Panc1 (cell line): ENCODE measurements around the gene FGF2. TPM values are rescaled to one million over a fixed set of nuclear protein-coding genes. Genes with fewer than 3 reads are reported as not detected.

Experiments
- ATAC-seq: fragments of 200-7000 bp; cut with Tn5 transposase; 2 replicates; pipeline ENCODE4 v1.9.1; 2020; ENCODE audit warnings: mild to moderate bottlenecking, moderate library complexity
- BruUV-seq: library from RNA; stranded (reverse); fragments of 400-500 nt; replicated peaks from 2 replicates; lab custom pipeline; 2021; lab: Mats Ljungman, UMichigan
- CTCF ChIA-PET: fragments of 300-600 bp; sonication (Branson Sonifier 250); formaldehyde crosslinking; loops from one replicate; lab custom pipeline; 2022; ENCODE audit warnings: antibody characterized with exemption; lab: Charles Lee
- POLR2A ChIA-PET: fragments of 300-600 bp; sonication (Branson Sonifier 250); formaldehyde crosslinking; loops from one replicate; lab custom pipeline; 2022; ENCODE audit warnings: antibody characterized with exemption; lab: Charles Lee
- DNase-seq: peaks from one replicate; pipeline ENCODE4 v3.0.0-alpha.2; 2010; ENCODE audit warnings: low read depth, low spot score
- H3K27ac ChIP-seq: 2 replicates; pipeline ENCODE4 v1.5.1; 2011; ENCODE audit warnings: mild to moderate bottlenecking, low read length, inconsistent platforms
- H3K27me3 ChIP-seq: fragments of 200-500 bp; sonication (Bioruptor generic); 2 replicates; pipeline ENCODE4 v1.6.0; 2014; ENCODE audit warnings: low read length, inconsistent platforms; ENCODE audit not compliant: control insufficient read depth, insufficient read depth
- H3K36me3 ChIP-seq: fragments of 200-500 bp; sonication (Bioruptor generic); 2 replicates; pipeline ENCODE4 v1.5.1; 2014; ENCODE audit warnings: inconsistent platforms, mild to moderate bottlenecking, low read length, moderate library complexity; ENCODE audit not compliant: control insufficient read depth, insufficient read depth
- H3K4me1 ChIP-seq: 2 replicates; pipeline ENCODE4 v1.5.1; 2011; ENCODE audit warnings: inconsistent platforms, mild to moderate bottlenecking, low read length, moderate library complexity; ENCODE audit not compliant: control insufficient read depth, insufficient read depth
- H3K4me3 ChIP-seq, 2 experiments: 2 replicates each; pipeline ENCODE4 v1.5.1; 2011 to 2012; ENCODE audit warnings: low read depth in 2 of 2, low read length in 2 of 2, mild to moderate bottlenecking in 2 of 2, inconsistent platforms in 1 of 2, moderate library complexity in 1 of 2
- H3K9me3 ChIP-seq: fragments of 200-500 bp; sonication (Bioruptor generic); 2 replicates; pipeline ENCODE4 v1.5.1; 2014; ENCODE audit warnings: low read depth, mild to moderate bottlenecking, inconsistent platforms, low read length, moderate library complexity; ENCODE audit not compliant: control insufficient read depth, insufficient read depth
- POLR2AphosphoS5 ChIP-seq: IDR thresholded peaks from 2 replicates; pipeline ENCODE4 v1.6.1; 2012; ENCODE audit warnings: mild to moderate bottlenecking, low read depth, low read length, moderate library complexity
- SIN3A ChIP-seq: IDR thresholded peaks from 2 replicates; pipeline ENCODE4 v1.6.1; 2012; ENCODE audit warnings: low read depth, mild to moderate bottlenecking, low read length, moderate library complexity, borderline replicate concordance; ENCODE audit not compliant: insufficient read depth
- TCF7L2 ChIP-seq: IDR thresholded peaks from 2 replicates; pipeline ENCODE4 v1.6.1; 2011; ENCODE audit warnings: mild to moderate bottlenecking, low read depth, low read length, inconsistent platforms
- in situ Hi-C: cut with HindIII; loops from 2 replicates; pipeline ENCODE4 v1.10.0; 2016; ENCODE audit warnings: low sequenced_read_pairs, low pct_unique_long_range_greater_than_20kb
- intact Hi-C: fragments of 100-400 bp; cut with micrococcal nuclease; formaldehyde crosslinking; loops from one replicate; pipeline ENCODE4 v1.10.0; 2022; ENCODE audit not compliant: unreplicated experiment
- total RNA-seq: library from RNA; stranded (reverse); gene quantifications from one replicate; pipeline ENCODE4 v1.2.1, GENCODE V29; 2021; ENCODE audit not compliant: unreplicated experiment
- TF ChIP-seq, protein P1 (sequence below), 2 experiments: IDR thresholded peaks; 2 replicates each; pipeline ENCODE4 v1.6.1; 2011 to 2012; ENCODE audit warnings: low read depth in 2 of 2, control low read depth in 1 of 2, low read length in 1 of 2, mild to moderate bottlenecking in 1 of 2, moderate library complexity in 1 of 2; ENCODE audit not compliant: insufficient read depth in 1 of 2
- TF ChIP-seq, protein P2 (sequence below): fragments of 450-650 bp; IDR thresholded peaks from 2 replicates; pipeline ENCODE4 v1.5.1; 2017; ENCODE audit warnings: mild to moderate bottlenecking

FGF2 gene
- total RNA-seq, 1 experiment from 2014 or later = 21.7 TPM

DNA sequence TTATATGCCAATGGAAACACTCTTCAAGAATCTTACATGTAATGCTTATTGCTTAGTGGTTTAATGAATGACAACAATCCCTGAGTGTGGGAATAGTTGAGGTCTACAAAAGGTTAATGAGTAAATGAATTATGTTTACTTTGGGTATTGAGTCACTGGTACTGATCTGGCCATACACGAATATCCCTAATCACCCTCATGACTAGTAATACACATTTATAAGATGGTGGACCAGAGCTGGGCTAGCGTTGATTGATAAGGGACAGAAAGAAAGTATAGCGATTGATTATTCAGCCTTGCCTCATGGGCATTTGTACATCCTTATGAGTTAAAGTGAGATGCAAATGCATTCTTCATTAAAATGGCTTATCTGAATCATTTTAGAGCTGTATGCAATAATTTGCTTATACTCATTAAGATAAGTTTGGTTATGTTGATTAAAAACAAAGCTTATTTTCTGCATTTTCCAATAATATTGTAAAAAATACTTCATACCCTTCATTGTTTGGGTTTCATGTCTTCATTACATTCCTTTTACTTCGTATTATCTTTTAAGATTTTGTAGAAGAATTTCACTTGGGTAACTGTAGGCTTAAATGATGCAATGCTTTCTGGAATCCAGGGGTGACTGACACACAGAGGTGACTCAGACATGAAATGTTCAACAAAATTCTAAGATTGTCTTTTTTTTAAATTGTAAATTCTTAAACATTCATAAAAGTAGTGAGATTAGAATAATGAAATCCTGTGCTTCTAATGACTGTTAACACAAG, 47.4 kb downstream of the FGF2 start:
- no TSS peak for BruUV-seq
- CTCF ChIA-PET = no interaction called here
- Histone ChIP-seq H3K27me3 (no peaks in the 10 kb centered on the region), H3K4me3 (no peak overlapping the region), H3K4me1 (peaks cover 4% of the 10 kb centered on the region; the same call in 1 of the 2 replicates), H3K9me3 (no peaks in the 10 kb centered on the region), H3K36me3 (no peaks in the 10 kb centered on the region), H3K27ac (no peak overlapping the region)
- no peak for DNase-seq
- ATAC-seq = peak; percentile 48; the same call in 1 of the 2 replicates
- POLR2A ChIA-PET = no interaction called here
- TF ChIP-seq SIN3A (no peak), TCF7L2 (no peak), POLR2AphosphoS5 (no peak)
- TF ChIP-seq, protein P1, sequence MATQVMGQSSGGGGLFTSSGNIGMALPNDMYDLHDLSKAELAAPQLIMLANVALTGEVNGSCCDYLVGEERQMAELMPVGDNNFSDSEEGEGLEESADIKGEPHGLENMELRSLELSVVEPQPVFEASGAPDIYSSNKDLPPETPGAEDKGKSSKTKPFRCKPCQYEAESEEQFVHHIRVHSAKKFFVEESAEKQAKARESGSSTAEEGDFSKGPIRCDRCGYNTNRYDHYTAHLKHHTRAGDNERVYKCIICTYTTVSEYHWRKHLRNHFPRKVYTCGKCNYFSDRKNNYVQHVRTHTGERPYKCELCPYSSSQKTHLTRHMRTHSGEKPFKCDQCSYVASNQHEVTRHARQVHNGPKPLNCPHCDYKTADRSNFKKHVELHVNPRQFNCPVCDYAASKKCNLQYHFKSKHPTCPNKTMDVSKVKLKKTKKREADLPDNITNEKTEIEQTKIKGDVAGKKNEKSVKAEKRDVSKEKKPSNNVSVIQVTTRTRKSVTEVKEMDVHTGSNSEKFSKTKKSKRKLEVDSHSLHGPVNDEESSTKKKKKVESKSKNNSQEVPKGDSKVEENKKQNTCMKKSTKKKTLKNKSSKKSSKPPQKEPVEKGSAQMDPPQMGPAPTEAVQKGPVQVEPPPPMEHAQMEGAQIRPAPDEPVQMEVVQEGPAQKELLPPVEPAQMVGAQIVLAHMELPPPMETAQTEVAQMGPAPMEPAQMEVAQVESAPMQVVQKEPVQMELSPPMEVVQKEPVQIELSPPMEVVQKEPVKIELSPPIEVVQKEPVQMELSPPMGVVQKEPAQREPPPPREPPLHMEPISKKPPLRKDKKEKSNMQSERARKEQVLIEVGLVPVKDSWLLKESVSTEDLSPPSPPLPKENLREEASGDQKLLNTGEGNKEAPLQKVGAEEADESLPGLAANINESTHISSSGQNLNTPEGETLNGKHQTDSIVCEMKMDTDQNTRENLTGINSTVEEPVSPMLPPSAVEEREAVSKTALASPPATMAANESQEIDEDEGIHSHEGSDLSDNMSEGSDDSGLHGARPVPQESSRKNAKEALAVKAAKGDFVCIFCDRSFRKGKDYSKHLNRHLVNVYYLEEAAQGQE (IDR thresholded peaks at IDR 0.05; ENCODE audit: insufficient read depth in 1 of 2, low read depth in 2 of 2, low read length in 1 of 2) = no peak
- TF ChIP-seq, protein P2, sequence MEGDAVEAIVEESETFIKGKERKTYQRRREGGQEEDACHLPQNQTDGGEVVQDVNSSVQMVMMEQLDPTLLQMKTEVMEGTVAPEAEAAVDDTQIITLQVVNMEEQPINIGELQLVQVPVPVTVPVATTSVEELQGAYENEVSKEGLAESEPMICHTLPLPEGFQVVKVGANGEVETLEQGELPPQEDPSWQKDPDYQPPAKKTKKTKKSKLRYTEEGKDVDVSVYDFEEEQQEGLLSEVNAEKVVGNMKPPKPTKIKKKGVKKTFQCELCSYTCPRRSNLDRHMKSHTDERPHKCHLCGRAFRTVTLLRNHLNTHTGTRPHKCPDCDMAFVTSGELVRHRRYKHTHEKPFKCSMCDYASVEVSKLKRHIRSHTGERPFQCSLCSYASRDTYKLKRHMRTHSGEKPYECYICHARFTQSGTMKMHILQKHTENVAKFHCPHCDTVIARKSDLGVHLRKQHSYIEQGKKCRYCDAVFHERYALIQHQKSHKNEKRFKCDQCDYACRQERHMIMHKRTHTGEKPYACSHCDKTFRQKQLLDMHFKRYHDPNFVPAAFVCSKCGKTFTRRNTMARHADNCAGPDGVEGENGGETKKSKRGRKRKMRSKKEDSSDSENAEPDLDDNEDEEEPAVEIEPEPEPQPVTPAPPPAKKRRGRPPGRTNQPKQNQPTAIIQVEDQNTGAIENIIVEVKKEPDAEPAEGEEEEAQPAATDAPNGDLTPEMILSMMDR = no peak
- in situ Hi-C loops = no loop called here
- intact Hi-C loops = no loop called here

GRCh38 chr4:122875949-122876348, 49.3 kb downstream of the FGF2 start:
- H3K4me1 ChIP-seq = peaks cover 4% of the 10 kb centered on the region; the same call in 1 of the 2 replicates
- H3K4me3 ChIP-seq = no peak overlapping the region
- no peaks in the 10 kb centered on the region for H3K36me3 ChIP-seq
- no peaks in the 10 kb centered on the region for H3K27me3 ChIP-seq
- POLR2A ChIA-PET = no interaction called here
- H3K27ac ChIP-seq = peak overlapping the region; percentile 49
- CTCF ChIA-PET = no interaction called here
- DNase-seq (no peak), ATAC-seq (no peak)
- intact Hi-C loops (no loop called here), in situ Hi-C loops (no loop called here)
- H3K9me3 ChIP-seq = no peaks in the 10 kb centered on the region
- TF ChIP-seq SIN3A (no peak), TCF7L2 (no peak), POLR2AphosphoS5 (no peak)
- TF ChIP-seq, protein P1 (IDR thresholded peaks at IDR 0.05; ENCODE audit: insufficient read depth in 1 of 2, low read depth in 2 of 2, low read length in 1 of 2) = no peak
- TF ChIP-seq, protein P2 = no peak
- no TSS peak for BruUV-seq
